HG02884 (cell line): ENCODE measurements around the gene XIRP1.

Experiments used
- ATAC-seq: cut with Tn5 transposase; IDR thresholded peaks from one replicate; pipeline ENCODE4 v1.9.1; 2021; ENCODE audit warnings: mild to moderate bottlenecking, moderate library complexity; ENCODE audit not compliant: unreplicated experiment

XIRP1 gene

DNA sequence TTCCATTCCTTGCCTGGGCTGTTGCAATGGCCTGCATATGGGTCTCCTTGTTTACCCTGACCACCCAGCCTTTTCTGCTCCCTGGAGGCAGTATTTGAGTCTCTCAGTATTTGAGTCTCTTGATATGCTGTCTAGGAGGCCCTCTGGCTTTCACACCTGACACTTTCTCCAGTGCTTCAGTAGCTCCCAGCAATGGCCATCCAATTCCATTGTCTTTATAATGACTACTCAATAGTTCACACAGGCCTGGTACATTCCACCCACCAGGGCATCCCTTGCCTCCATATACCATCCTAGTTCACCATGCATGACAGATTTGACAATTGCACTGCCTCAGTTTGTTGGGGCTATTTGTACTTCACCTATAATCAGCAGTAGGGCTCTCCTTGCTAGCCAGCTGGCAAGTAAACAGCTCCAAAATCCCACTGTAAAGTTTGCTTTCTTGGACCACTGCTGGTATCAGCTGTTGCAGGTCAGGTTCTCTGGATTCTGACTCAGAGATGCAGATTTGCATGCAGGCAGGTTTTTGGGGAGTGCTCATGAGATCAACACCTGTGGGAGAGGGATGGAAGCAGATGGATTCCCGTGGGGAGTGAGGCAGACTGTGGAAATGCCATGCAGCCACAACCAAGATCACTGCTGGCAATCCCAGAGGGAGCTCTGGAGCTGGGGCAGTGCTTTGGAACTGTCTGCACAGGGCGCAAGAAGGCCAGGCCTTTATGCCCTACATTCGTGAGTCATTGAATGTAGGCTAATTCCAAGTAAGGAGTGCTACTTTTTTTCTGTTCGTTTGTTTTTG lies 19.1 kb upstream of the XIRP1 start:
- no peak for ATAC-seq

DNA sequence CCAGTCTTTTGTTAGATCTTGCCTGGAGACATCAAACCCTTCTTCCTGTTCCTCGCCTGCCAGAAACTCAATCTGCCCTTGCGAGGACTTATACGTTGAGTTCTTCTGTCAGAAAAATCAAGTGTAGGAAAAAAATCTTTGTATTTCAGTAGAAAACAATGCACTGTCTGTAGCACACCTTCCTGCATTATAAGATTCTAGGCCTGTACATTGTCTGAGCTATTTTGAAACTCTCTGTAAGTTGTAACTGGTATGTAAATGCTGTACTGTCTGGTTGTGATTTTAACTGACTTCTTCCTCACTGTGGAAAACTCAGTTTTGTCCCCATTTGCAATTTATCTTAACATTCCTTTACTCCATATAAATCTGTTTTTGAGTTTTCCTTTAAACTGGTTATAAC lies 17.7 kb upstream of the XIRP1 start:
- no peak for ATAC-seq

DNA sequence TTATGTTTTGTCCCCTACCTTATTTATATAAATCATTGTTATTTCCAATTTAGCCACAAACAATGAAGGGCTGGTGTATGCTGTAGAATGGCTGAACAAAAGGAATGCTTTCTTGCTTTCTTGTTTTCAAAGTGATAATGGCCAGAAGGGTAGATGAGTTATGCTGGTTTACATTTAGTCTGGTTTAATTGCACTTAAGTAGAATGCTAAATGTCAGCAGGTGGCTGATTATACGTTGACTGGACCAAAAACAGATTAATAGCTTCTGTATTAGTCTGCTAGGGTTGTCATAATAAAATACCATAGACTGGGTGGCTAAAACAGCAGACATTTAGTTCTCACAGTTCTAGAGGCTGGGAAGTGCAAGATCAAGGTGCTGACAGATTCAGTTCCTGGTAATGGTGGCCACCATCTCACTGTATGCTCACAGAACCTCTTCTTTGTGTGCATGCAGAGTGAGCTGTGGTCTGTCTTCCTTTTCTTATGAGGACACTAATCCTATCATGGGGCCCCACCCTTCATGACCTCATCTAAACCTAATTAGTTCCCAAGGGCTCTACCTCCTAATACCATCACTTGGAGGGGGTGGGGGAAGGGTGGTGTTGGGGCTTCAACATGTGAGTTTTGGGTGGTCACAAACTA lies 17.1 kb upstream of the XIRP1 start:
- no peak for ATAC-seq

DNA sequence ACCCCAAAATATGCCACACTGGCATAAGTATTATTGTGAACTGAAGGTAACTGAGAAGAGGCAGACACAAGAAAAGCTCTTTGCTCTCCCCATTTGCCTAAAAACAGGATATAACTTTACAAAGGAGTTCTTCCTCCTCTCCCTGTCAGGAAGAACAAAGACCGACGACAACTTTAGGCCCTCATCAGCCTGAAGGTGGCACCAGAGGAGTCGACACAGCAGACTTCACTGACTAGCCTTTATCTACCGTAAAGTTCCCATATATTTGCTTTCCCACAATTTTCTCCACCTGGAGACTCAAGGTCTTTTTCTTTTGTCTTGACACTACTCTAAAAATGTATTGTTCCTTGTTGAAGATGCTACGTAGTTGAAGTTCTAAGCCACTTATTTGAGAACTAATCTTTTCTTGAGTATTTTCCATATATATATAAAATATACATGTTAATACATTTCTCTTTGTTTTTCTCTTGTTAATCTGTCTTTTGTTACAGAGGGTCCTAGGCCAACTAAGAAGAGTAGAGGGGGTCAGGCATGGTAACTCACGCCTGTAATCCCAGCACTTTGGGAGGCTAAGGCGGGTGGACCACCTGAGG lies 16.2 kb upstream of the XIRP1 start:
- no peak for ATAC-seq

DNA sequence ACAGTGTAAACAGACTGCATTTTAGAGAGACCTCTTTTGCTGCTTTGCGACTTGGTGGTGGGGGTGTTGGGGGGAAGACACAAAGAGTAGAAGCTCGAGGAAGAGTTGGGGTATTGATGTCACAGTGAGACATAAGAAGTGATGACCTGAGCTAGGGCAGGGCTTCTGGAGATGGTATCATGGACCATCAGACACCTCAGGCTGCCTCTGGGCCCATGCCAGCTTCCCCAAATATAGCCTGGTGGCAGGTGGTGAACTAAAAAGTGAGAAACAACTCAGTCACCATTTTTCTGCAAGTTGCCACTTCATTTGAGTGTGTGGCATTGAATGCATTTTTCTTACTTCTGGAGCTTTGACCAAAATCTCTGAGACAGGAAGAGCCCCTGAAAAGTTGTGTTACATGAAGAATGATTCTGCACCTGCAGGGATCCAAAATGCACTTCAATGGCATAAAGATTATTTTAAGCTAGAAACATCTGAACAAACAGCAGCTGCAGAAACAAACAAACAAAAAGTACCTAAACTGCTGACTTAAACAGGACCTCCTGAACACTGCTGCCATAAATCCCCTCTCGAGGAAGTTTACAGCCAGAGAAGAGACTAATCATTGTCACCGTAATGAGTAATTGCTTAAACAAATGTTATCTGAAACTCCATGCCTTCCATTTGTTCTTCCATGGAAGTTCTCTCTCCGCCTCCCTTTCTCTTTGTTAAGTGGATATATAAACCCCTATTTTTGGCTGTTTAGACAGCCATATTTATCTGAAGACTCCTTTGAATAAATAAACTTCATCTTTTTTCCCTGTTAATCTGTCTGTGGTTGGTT lies 15.2 kb upstream of the XIRP1 start:
- no peak for ATAC-seq

DNA sequence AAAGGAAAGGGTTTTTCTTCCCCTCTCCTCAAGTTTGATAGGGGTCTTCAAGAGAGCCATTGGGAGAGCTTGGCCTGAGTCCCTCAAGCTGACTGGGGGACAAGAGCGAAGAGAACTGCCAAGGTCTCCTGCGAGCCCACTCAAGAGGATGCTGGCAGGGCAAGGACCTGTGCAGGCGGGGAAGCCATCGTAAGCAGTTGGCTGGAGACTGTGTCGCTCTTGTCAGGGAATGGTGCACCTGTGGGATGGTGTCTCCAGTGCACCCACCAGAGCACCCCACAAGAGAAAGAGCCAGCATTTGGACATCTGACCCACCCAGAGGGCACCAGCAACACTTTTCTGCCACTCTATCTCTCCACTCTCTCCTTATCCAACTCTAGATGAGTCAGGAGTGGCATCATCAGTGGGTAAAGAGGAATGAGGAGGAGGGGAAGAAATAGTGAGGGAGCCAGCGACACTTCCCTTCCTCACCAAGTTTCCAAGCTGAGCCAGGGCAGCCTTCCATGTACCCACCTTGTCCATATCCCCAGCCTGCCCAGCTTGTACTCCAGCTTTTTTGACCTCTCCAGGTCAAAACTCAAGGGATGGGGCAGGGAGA lies 13.6 kb upstream of the XIRP1 start:
- no peak for ATAC-seq

DNA sequence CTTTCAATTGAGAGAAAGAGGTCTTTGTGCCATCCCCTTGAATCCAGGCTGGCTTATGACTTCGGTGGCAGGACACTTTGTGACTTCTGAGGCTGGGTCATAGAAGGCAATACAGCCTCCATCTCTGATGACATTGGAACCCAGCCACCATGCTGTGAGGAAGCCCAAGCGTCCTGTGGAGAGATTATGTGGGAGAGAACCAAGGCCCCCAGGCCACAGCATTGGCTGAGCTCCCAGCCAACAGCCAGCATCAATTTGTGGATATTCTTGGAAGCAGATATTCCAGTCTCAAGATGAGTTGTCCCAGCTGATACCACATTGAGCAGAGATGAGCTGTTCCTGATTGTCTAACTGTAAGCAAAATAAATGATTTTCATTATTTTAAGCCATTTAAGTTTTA lies 12.7 kb upstream of the XIRP1 start:
- ATAC-seq, result no peak

DNA sequence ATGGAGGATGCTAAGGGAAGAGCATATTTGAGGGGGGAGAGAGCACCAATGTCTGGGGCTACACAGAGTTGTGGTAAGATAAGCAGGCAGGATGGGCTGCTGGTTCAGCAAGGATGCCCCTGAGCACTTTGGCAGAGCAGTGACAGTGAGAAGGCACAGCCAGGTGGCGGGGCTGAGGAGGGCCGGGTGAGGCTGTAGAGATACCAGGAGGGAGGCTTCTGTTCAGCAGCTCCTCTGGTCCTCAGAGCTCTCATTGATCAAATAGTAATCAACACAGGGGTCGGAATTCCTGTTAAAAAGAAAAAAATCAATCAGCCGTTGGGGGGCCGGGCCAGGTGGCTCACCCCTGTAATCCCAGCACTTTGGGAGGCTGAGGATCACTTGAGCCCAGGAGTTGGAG lies 11.5 kb upstream of the XIRP1 start:
- no peak for ATAC-seq

DNA sequence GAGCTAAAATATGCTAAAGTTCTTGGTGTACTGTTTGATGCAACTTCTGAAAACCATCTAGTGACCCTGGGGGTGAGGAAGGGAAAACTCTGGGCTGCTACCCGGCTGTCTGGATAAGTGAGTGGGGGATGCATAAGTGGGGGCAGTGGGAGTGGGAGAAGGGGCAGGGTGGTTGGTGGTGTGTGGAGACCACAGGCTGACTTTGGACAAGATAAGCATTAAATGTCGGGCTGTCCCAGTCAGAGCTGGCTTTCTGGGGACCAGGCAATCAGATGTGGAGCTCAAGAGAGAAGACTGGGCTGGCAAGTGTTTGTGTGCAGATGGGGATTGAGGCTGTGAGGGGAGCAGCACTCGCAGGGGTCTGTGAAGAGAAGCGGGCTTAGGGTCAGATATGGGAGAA lies 11.0 kb upstream of the XIRP1 start:
- ATAC-seq, result no peak

DNA sequence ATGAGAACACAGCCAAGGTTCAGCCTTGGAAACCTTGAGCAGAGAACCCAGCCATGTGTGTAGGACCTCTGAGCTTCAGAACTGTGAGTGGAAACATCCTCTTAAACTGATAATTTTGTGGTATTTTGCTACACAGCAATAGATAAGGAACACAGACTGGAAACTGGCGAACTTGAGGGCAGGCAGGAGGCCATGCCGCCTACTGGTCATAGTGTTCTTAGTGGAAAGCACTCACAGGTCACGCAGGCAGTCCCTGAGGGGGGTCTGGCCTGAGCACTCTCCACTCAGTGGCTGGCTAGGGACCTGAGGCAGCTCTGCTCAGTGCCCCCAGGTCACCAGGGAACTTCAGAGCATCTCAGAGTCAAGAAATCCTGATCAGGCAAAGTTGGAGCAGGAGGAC lies 9.7 kb upstream of the XIRP1 start:
- no peak for ATAC-seq

DNA sequence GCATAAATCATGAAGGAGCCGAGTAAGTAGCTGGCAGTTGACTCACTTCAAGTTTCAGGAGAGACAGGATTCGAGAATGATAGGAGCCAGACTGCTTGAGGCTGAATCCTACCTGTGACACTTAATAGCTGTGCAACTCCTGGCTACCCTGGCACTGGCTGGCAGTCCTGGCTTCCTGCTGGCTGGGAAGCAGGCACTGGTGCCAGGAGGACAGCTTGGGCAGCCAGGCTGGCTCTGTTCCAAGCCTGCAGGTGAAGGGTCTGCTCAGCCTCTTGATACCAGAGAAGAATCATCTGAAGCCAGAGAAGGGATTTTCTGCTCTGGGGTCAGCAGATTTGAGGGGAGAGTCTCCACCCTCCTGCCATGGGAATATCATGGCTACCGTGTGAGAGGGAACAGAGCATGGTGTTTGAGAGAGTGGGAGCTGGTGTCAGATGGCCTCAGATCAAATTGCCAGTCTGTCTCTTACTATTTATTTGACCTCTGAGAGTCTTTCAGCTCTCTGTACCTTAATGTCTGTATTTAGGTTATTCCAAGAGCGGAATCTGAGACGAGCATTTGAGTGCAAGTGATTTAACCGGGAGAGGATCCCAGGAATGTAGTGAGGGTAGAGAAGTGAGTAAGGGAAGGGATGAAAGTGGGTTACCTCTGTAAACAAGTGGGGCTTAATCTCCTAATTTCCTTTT lies 4.4 kb upstream of the XIRP1 start:
- ATAC-seq, result no peak

DNA sequence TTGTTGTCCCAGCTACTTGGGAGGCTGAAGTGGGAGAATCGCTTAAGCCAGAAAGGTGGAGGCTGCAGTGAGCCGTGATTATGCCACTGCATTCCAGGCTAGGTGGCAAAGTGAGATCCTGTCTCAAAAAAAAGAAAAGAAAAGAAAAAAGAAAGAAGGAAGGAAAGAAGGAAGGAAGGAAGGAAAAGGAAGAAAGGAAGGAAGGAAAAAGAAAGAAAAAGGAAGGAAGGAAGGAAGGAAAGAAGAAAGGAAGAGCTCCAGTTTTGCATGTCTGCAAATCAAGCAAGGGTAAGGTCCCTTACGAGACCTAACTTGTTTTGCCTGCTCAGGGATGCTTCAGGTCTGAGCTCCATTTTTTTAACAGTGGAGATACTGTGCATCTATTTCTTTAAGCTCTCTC lies 3.6 kb upstream of the XIRP1 start:
- no peak for ATAC-seq

DNA sequence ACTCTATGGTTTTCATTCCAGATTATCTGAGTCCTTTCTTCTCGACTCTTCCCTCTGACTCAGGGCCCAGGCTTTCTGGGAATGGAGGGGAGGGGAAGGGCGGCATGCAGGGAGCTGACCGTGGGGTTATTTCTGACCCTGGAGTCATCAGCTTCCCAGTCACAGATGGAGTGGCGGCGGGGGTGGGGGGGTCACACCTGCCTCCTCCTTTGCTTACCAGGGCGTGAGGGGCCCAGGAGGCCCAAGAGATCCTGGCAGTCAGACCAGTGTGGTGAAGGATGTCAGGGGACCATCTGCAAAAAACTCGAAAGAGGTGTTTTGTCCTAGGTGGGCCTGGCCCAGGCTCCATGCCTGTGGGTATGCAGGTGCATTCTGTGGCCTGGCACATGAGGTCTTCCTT lies 996 bp upstream of the XIRP1 start:
- no peak for ATAC-seq

DNA sequence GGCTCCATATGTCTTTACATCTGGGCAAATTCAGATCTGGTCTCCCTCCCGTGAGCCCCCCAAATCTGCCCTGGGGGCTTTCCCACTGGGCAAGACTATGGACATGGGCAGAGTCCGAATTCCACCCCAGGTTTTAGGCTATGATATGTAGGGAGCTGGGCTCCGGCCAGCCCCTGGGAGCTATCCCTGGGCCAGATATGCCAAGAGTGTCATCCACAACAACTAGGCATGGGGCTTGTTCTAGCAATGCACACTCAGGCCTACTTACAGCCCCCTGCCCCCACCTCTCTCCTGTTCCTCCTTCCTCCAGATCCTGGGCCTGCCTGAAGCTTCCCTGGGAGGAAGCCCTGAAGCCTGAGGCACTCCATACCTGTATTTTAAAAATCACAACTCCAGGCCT lies 622 bp downstream of the XIRP1 start:
- ATAC-seq, result no peak

DNA sequence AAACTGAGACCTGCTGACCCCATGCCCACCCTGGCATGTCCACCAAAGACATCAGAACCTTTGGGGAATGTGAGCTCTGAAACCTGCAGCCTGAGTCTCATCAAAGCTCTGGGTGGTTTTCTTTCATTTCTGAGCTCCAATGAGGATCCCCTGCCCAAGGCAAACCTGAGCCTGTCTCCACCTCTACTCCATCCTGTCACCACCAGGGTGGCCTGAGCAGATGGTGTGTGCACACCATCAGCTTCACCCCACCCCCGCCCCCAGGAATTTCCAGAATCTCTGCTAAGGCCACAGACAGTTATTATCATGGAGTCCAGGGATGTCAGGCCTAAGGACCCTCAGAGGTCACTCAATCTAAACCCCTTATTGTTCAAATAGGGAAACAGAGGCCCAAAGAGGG lies 1.3 kb downstream of the XIRP1 start:
- no peak for ATAC-seq

DNA sequence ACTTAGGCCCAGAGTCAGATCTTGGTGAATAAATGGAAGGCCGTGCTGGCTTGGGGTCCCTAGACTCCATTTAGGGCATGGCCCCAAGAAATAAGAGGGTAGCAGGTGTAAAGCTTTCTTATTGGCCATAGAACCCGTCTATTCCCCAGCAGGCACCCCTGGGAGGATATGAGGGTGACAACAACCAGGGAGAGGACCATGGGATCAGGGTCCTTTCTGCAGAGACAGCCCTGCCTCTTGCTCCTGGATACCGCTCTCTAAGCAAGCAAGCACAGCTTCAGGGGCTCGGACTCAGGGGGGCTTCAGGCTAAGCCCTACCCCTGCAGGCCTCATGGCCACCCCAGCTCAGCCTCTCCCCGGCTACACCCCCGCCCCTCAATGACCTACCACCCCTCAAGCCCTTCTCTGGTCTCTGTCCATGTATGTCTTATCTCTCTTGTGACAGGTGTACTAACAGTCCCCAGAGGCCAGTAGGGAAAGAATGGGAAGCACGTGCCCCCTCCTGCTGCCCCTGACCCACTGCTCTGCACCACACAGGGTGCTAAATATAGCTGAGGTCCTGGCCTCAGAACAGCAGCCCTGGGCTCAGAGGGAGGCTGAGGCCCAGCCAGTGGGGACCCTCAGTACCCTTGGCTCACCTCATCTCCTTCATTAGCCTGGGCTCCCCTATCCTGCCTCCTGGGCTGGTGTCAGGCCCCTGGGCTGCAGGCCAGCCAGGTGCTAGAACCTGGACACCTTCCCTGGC lies 1.9 kb downstream of the XIRP1 start:
- no peak for ATAC-seq

DNA sequence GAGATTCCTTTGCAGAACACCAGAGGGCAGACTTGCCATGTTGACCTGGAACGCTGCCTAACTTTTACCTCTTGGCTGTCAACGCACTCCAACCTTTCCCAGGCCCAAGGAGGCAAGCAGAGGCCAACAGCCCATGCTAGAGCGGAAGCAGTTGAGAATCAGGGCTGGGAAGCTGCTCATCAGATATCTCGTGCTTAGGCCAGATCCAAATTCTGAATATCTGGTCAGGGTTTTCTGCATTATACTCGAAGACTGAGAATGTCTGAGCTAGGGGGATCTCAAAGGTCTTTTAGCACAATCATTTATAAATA lies 2.5 kb downstream of the XIRP1 start:
- no peak for ATAC-seq

DNA sequence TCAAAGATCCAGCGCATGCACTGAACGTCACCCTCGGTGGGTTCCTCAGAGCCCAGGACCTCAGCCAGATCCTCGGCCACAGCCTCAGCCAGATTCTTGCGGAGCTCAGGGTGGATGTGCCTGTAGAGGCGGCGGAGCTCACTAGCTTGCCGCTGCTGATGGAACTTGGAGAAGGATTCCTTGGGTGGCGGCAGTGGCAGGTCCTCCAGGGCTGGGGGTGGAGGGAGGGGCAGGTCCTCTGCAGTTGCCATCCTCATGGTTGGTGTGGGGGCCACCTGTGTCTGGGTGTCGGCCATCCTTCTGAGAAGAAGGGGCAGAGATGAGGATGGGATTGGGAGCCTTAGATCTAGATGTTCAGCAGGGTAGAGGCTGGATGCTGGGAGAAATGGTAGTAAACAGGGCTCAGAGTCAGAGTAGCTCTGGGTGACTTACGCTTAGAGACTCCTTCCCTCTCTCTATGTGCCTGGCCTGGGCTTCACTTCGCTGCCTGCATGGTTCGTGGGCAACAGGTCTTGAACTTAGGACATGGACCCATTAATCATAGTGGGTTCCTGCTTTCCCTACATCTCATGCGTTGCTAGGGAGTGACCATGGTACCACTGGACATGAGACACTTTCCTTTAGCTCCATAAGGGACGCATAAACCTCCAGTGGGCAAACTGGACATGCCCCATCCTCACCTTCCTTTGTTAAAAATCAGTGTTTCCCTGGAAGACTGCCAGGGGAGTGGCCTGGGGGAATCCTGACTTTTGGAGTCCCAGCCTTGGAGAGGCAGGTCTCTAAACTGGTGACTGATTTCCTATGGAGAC lies 3.0 kb downstream of the XIRP1 start:
- ATAC-seq, result no peak
